Gastrocnemius medialis (tissue), 4 donors: ENCODE measurements around the gene OR2A42. TPM values are rescaled to one million over a fixed set of nuclear protein-coding genes. Genes with fewer than 3 reads are reported as not detected.
"Not testable (repeated sequence)": the region's sequence is repeated elsewhere in the genome, so short reads cannot be mapped to it uniquely, and the experiment has no call there.

Experiments
- ATAC-seq, 2 donors: fragments of 150-250 bp; one replicate each; pipeline ENCODE4 v1.9.1; 2016
- DNase-seq, 2 donors: peaks; one replicate each; pipeline ENCODE4 v3.0.0-alpha.2; 2019
- H3K27ac ChIP-seq, 4 donors: fragments of 200-600 bp; sonication (generic); 1 replicate in 1 of 4; 2 replicates in 3 of 4; pipeline ENCODE4 v1.5.1; 2016 to 2018; ENCODE audit warnings: mild to moderate bottlenecking in 2 of 4, moderate library complexity in 1 of 4
- H3K27me3 ChIP-seq, 3 donors: fragments of 200-600 bp; sonication (generic) in 2 of 3; 1 replicate in 1 of 3; 2 replicates in 2 of 3; pipeline versions ENCODE4 v1.5.1 to v1.6.0; 2016 to 2019; ENCODE audit warnings: mild to moderate bottlenecking in 1 of 3, moderate library complexity in 1 of 3
- H3K36me3 ChIP-seq, 2 donors: fragments of 200-600 bp; sonication (generic) in 1 of 2; one replicate each; pipeline ENCODE4 v1.5.1; 2017 to 2018
- H3K4me1 ChIP-seq, 2 donors: fragments of 200-600 bp; sonication (generic) in 1 of 2; one replicate each; pipeline ENCODE4 v1.5.1; 2016 to 2017; ENCODE audit warnings: mild to moderate bottlenecking in 2 of 2
- H3K4me3 ChIP-seq, 4 donors: fragments of 200-600 bp; sonication (generic) in 3 of 4; 1 replicate in 1 of 4; 2 replicates in 3 of 4; pipeline ENCODE4 v1.5.1; 2016 to 2019; ENCODE audit warnings: mild to moderate bottlenecking in 2 of 4
- H3K9me3 ChIP-seq, 3 donors: fragments of 200-600 bp; sonication (generic) in 2 of 3; 1 replicate in 1 of 3; 2 replicates in 2 of 3; pipeline ENCODE4 v1.5.1; 2016 to 2019
- CTCF ChIP-seq, 5 experiments: fragments of 450-650 bp in 3 of 5; fragments of 200-600 bp in 2 of 5; sonication (generic) in 2 of 5; IDR thresholded peaks in 4 of 5; conservative IDR thresholded peaks in 1 of 5; 1 replicate in 4 of 5; 2 replicates in 1 of 5; pipeline ENCODE4 v1.5.1; 2016 to 2019; ENCODE audit warnings: antibody characterized with exemption in 5 of 5, mild to moderate bottlenecking in 3 of 5, moderate library complexity in 3 of 5
- in situ Hi-C, 4 donors: fragments of 200-750 bp; cut with MboI; loops; one replicate each; pipeline versions ENCODE4 v1.15.0 to v1.8.0; 2017; ENCODE audit warnings: low sequenced_read_pairs in 4 of 4
- intact Hi-C: fragments of 100-400 bp; cut with DNase I; formaldehyde crosslinking; loops from one replicate; pipeline ENCODE4 v1.15.1; 2023; ENCODE audit warnings: low total_unique reads
- total RNA-seq, 4 donors: library from RNA; depleted of rRNA; stranded (reverse); fragments of >200 nt; gene quantifications; one replicate each; pipeline versions ENCODE4 v1.1.0 to v1.2.3, GENCODE V29; 2016

OR2A42 gene
- total RNA-seq, 4 donors from 2014 or later = 0.33 TPM; not detected in 3

GRCh38 chr7:144193782-144194181 lies 45.6 kb downstream of the OR2A42 start:
- H3K27ac ChIP-seq, H3K36me3 ChIP-seq, DNase-seq, H3K27me3 ChIP-seq, intact Hi-C loops, ATAC-seq, H3K4me3 ChIP-seq, H3K4me1 ChIP-seq, H3K9me3 ChIP-seq, in situ Hi-C loops: not testable (repeated sequence)

- H3K4me3 ChIP-seq, intact Hi-C loops, DNase-seq, H3K36me3 ChIP-seq, ATAC-seq, in situ Hi-C loops, H3K9me3 ChIP-seq, H3K4me1 ChIP-seq, H3K27me3 ChIP-seq, H3K27ac ChIP-seq: not testable (repeated sequence)
Measured at GRCh38 chr7:144188578-144189171, 50.7 kb downstream of the OR2A42 start.

GRCh38 chr7:144187848-144188247 lies 51.6 kb downstream of the OR2A42 start:
- ATAC-seq, in situ Hi-C loops, H3K4me1 ChIP-seq, H3K27ac ChIP-seq, H3K27me3 ChIP-seq, H3K9me3 ChIP-seq, H3K4me3 ChIP-seq, H3K36me3 ChIP-seq, DNase-seq, intact Hi-C loops: not testable (repeated sequence)

- in situ Hi-C loops = not testable (repeated sequence)
Measured at GRCh38 chr7:144183166-144183565, 56.2 kb downstream of the OR2A42 start, which contains the start of gene CTAGE4. TSS of gene CTAGE4 (plus strand) at chr7:144183466. CDS start at chr7:144183504, 38 bp downstream.

GRCh38 chr7:144179165-144179479 lies 60.3 kb downstream of the OR2A42 start:
- DNase-seq, H3K9me3 ChIP-seq, H3K36me3 ChIP-seq, H3K27ac ChIP-seq, H3K27me3 ChIP-seq, H3K4me1 ChIP-seq, ATAC-seq, H3K4me3 ChIP-seq, in situ Hi-C loops, intact Hi-C loops: not testable (repeated sequence)

More at GRCh38 chr7:144183166-144183565, 56.2 kb downstream of the OR2A42 start, which contains the start of gene CTAGE4:
- DNase-seq, H3K9me3 ChIP-seq, intact Hi-C loops, ATAC-seq, H3K36me3 ChIP-seq, H3K27ac ChIP-seq, H3K4me1 ChIP-seq, H3K4me3 ChIP-seq, H3K27me3 ChIP-seq: not testable (repeated sequence)

- in situ Hi-C loops, ATAC-seq, intact Hi-C loops: not testable (repeated sequence)
Measured at GRCh38 chr7:144178380-144179164, 60.8 kb downstream of the OR2A42 start.

More at GRCh38 chr7:144178380-144179164, 60.8 kb downstream of the OR2A42 start:
- DNase-seq, H3K27ac ChIP-seq, H3K27me3 ChIP-seq, H3K9me3 ChIP-seq, H3K36me3 ChIP-seq, H3K4me1 ChIP-seq, H3K4me3 ChIP-seq: not testable (repeated sequence)
- TF ChIP-seq CTCF (IDR thresholded peaks at IDR 0.05 in 4 of 5, conservative IDR thresholded peaks at IDR 0.05 in 1 of 5) = peak in 3 of 5 experiments; percentile 13 to 30 (median 25)

Other genes with a start within 250 kb of the OR2A42 start
- not detected for gene OR6B1, start 239.3 kb downstream of the OR2A42 start, total RNA-seq
- not detected for gene OR2A5, start 190.7 kb downstream of the OR2A42 start, total RNA-seq
- not detected for gene OR2A25, start 169.8 kb downstream of the OR2A42 start, total RNA-seq
- not detected for gene OR2A12, start 153.3 kb downstream of the OR2A42 start, total RNA-seq
- not detected for gene OR2A2, start 130.0 kb downstream of the OR2A42 start, total RNA-seq
- gene OR2A14, start 116.4 kb downstream of the OR2A42 start, total RNA-seq = not detected
- gene CTAGE4, start 56.1 kb downstream of the OR2A42 start, total RNA-seq = not detected
- gene ARHGEF35, start 43.8 kb downstream of the OR2A42 start, total RNA-seq = under 1 TPM in 3 of 4 donors, not detected in 1; 0.15 to 0.76 (median 0.18) TPM
- gene OR2A7, start 25.2 kb upstream of the OR2A42 start, total RNA-seq = under 1 TPM in 2 of 4 donors, not detected in 2; 0.17 to 0.75 TPM
- gene CTAGE8, start 29.7 kb upstream of the OR2A42 start, total RNA-seq = under 1 TPM in 1 of 4 donors, not detected in 3; 0.10 TPM
- gene OR2A1, start 72.8 kb upstream of the OR2A42 start, total RNA-seq = under 1 TPM in 1 of 4 donors, not detected in 3; 0.35 TPM
- gene ARHGEF5, start 115.8 kb upstream of the OR2A42 start, total RNA-seq = under 1 TPM; 0.15 to 0.69 (median 0.53) TPM
- gene NOBOX, start 164.1 kb upstream of the OR2A42 start, total RNA-seq = not detected